Retinal pigment epithelial cell (primary cell): ENCODE measurements around the gene ISYNA1.

ENCODE experiments used
- DNase-seq: peaks from one replicate; pipeline ENCODE4 v3.0.0-alpha.2; 2010; ENCODE audit warnings: low read depth
- H3K4me3 ChIP-seq: 2 replicates; pipeline ENCODE4 v1.5.1; 2011; ENCODE audit warnings: mild to moderate bottlenecking, low read length, control low read depth, moderate library complexity
- CTCF ChIP-seq: conservative IDR thresholded peaks from 2 replicates; pipeline ENCODE4 v1.5.1; 2011; ENCODE audit warnings: low read depth, low read length, control low read depth, inconsistent platforms

The ISYNA1 gene

DNA sequence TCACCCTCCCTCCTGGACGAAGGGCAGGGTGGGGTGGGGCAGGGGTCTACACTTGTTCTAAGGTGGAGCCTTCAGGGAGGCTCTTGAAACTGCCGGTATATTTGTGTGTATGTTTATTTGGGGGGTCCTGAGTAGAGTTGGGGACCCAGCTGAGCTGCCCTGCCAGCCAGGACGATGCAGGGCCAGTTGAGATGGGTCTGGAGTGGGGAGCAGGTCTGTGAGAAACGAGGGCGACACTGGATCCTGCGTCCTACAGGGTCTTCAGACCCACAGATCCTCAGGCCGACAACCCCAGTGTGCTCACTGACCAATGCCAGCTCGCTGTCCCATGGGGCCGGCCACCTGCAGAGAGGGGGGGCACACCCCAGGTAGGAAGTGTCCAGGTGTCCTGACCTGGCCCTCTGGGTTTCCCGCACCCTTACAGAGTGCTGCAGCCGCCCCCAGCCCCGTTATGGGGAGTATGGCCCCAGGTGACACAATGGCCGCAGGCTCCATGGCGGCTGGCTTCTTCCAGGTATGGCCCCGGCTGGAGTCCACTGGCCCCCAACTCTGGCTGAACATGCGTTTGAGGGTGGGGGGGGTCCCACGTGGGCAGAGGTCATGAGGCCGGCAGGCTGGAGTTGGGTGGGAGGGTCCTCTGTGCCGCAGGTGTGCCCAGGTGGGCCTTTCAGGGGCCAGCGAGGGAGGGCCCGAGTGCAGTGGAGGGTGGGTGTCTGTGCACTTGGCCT lies 7.4 kb downstream of the ISYNA1 start:
- TF ChIP-seq CTCF = no peak
- DNase-seq = no peak
- H3K4me3 ChIP-seq = no peak overlapping the region

DNA sequence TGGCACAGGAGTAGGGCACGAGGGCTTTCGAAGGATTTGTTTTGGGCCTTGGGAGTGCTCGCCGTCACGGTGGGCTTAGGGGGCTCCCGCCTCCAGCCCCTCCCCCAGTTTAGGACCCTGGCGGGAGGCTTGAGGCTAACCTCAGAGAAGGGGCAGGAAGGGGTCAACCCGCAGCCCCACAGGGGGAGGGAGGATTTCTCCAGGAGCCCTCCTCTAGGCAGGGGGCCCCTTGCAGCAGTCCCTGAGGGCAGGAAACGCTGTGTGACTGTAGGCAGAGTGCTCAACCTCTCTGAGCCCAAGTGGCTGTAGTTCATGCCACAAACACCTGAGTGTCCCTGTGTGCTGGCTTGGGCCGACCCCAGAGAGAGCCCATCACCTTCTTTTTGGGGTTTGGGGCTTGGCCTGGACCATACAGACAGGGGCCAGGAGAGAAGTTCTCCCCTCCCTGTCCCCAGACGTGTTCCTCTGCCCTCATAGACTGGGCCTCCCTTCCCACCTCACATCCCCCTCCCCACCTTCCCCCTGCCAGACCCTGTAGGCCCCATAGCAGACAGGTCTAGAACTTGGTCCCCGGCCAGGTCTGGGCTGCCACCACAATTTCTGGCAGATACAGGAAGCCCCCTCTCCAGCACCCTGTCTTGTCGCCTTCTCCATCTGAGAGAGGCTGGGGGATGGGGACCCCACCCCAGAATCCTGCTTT lies 8.1 kb downstream of the ISYNA1 start:
- no peak overlapping the region for H3K4me3 ChIP-seq
- TF ChIP-seq CTCF = no peak
- no peak for DNase-seq

DNA sequence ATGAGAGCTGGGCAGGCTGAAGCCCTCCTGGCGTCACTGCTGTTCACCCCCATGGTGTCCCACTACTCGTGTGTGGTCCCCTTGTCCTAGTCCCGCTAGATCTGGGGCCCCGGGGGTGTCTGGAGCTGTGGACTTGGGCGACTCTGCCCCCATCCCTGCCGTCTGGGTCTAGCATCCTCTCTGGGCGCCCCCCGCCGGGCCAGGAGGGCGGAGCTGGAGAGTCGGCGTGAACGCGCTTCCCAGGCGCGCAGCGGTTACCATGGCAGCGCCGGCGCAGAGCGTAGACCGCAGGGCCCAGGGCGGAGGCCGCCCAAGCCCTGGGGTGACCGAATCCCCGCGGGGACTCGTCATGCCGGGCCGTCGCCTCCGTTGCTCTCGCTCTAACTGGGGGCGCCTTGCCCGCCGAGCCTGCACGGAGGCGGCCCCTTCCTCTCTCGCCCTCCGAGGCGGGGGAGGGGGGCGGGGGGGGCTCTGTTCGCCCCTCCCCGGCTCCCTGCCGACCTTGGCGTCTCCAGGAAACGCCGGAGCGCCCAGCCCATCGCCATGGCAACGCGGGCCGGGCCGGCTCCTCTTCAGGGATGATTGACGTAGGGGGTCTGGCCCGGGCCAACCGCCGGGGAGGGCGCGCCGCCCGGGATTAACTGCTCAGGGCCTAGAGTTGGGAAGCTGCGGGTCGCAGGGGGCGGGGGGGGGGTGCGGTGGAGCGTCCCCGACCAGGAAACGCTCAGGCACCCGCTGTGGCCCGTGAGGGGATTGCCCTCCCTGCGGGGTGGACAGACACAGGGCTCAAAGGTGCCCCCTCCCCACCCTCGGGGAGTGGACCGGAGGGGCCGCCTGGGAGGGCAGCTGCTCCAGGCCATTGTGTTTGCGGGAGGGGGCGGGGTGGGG lies 8.9 kb downstream of the ISYNA1 start:
- H3K4me3 ChIP-seq = peak overlapping the region; percentile 15
- no peak for TF ChIP-seq CTCF
- no peak for DNase-seq

GRCh38 chr19:18428173-18428786 lies 9.7 kb downstream of the ISYNA1 start:
- DNase-seq = no peak
- no peak overlapping the region for H3K4me3 ChIP-seq
- TF ChIP-seq CTCF = no peak

GRCh38 chr19:18427743-18428113 lies 10.2 kb downstream of the ISYNA1 start:
- no peak overlapping the region for H3K4me3 ChIP-seq
- no peak for DNase-seq
- TF ChIP-seq CTCF = no peak

GRCh38 chr19:18427080-18427742 lies 10.7 kb downstream of the ISYNA1 start:
- no peak for TF ChIP-seq CTCF
- H3K4me3 ChIP-seq = no peak overlapping the region
- no peak for DNase-seq
